ENCODE data around the gene ATXN7L2. TPM values are rescaled to one million over a fixed set of nuclear protein-coding genes. Genes with fewer than 3 reads are reported as not detected.

The ATXN7L2 gene
- total and polyA plus RNA-seq, 2 of the 8 experiments (the other 6 are each of a cell fraction or from before 2014, with no cell fraction given), result 8.1 to 9.3 TPM

GRCh38 chr1:109467301-109467777 lies 16.4 kb upstream of the ATXN7L2 start (continued):
- no peak for TF ChIP-seq CTCF (IDR thresholded peaks at IDR 0.05; ENCODE audit: control extremely low read depth in 1 of 3, insufficient read depth in 1 of 3, low read depth in 1 of 3, low read length in 3 of 3)
- TF ChIP-seq MAX (IDR thresholded peaks at IDR 0.05), result no peak
- TF ChIP-seq BCL11A (IDR thresholded peaks at IDR 0.05; ENCODE audit: low read depth in 2 of 2, low read length in 2 of 2), result no peak
- TF ChIP-seq FOSL1 (IDR thresholded peaks at IDR 0.05; ENCODE audit: insufficient read depth, low read depth, low read length), result no peak
- TF ChIP-seq KDM5A (IDR thresholded peaks at IDR 0.05; ENCODE audit: low read length), result no peak
